Kasumi-1 (cell line): ENCODE results near the gene WNT9A.

ENCODE experiments used
- DNase-seq, 2 experiments: peaks; one replicate each; lab custom pipeline; 2025; lab: John Stamatoyannopoulos, UW

The WNT9A gene

GRCh38 chr1:227954163-227954850, 6.6 kb upstream of the WNT9A start:
- DNase-seq = no peak

GRCh38 chr1:227953022-227953412, 5.3 kb upstream of the WNT9A start:
- no peak for DNase-seq

GRCh38 chr1:227952374-227953021, 4.8 kb upstream of the WNT9A start:
- DNase-seq = no peak

GRCh38 chr1:227951624-227952373, 4.1 kb upstream of the WNT9A start:
- no peak for DNase-seq

GRCh38 chr1:227950735-227951346, 3.1 kb upstream of the WNT9A start:
- DNase-seq = no peak

GRCh38 chr1:227949954-227950734, 2.4 kb upstream of the WNT9A start:
- no peak for DNase-seq

- DNase-seq = no peak
Observed at GRCh38 chr1:227949341-227949921, 1.7 kb upstream of the WNT9A start.

GRCh38 chr1:227948493-227949260, 945 bp upstream of the WNT9A start:
- DNase-seq = no peak

- DNase-seq = peak in 1 of 2 experiments; percentile 7
Observed at GRCh38 chr1:227947386-227947675, 401 bp downstream of the WNT9A start.

GRCh38 chr1:227946624-227947385, 927 bp downstream of the WNT9A start:
- peak; percentile 20 to 31 for DNase-seq

- peak in 1 of 2 experiments; percentile 12 for DNase-seq
Observed at GRCh38 chr1:227945891-227946623, 1.7 kb downstream of the WNT9A start.

- DNase-seq = no peak
Observed at GRCh38 chr1:227944931-227945890, 2.5 kb downstream of the WNT9A start.

- DNase-seq = no peak
Observed at GRCh38 chr1:227944090-227944930, 3.4 kb downstream of the WNT9A start.

GRCh38 chr1:227943381-227944089, 4.2 kb downstream of the WNT9A start:
- no peak for DNase-seq

- DNase-seq = no peak
Observed at GRCh38 chr1:227942716-227943261, 4.9 kb downstream of the WNT9A start.

GRCh38 chr1:227942021-227942715, 5.6 kb downstream of the WNT9A start:
- DNase-seq = no peak
